Cardiac muscle cell (in vitro differentiated cells and primary cell): ENCODE data around the gene CPNE4. TPM values are rescaled to one million over a fixed set of nuclear protein-coding genes. Genes with fewer than 3 reads are reported as not detected.

ENCODE experiments used
- DNase-seq, 2 donors: peaks; one replicate each; pipeline versions ENCODE4 v3.0.0 to v3.0.0-alpha.2; 2010 to 2017; ENCODE audit warnings: low read depth in 1 of 2, low spot score in 1 of 2
- H3K27ac ChIP-seq: fragments of 200-600 bp; sonication (generic); 2 replicates; pipeline ENCODE4 v1.5.1; 2016
- H3K27me3 ChIP-seq: fragments of 200-600 bp; sonication (generic); 2 replicates; pipeline ENCODE4 v1.6.0; 2016; ENCODE audit warnings: control low read depth
- H3K36me3 ChIP-seq: fragments of 200-600 bp; sonication (generic); 2 replicates; pipeline ENCODE4 v1.5.1; 2016; ENCODE audit warnings: control low read depth
- H3K4me1 ChIP-seq: fragments of 200-600 bp; sonication (generic); 2 replicates; pipeline ENCODE4 v1.8.1; 2017; ENCODE audit warnings: low read depth, mild to moderate bottlenecking, mixed run types
- H3K4me3 ChIP-seq: fragments of 200-600 bp; sonication (generic); 2 replicates; pipeline ENCODE4 v1.5.1; 2016; ENCODE audit warnings: mild to moderate bottlenecking
- H3K9me3 ChIP-seq: fragments of 200-600 bp; sonication (generic); 2 replicates; pipeline ENCODE4 v1.5.1; 2017; ENCODE audit warnings: low read depth, mild to moderate bottlenecking, control low read depth
- CTCF ChIP-seq: IDR thresholded peaks from 2 replicates; pipeline ENCODE4 v1.5.1; 2012; ENCODE audit warnings: low read depth, mild to moderate bottlenecking, low read length
- polyA plus RNA-seq: library from polyadenylated mRNA; unstranded; fragments of >200 nt; fragmentation: Nextera tagmentation; extraction: Ambion mirVana; gene quantifications from 2 replicates; pipeline ENCODE4 v1.2.1, GENCODE V29; 2016
- total RNA-seq: library from RNA; depleted of rRNA; stranded (reverse); fragments of >200 nt; gene quantifications from 2 replicates; pipeline ENCODE4 v1.2.3, GENCODE V29; 2016

Gene CPNE4
- total and polyA plus RNA-seq, 2 experiments from 2014 or later, result 3.3 to 7.6 TPM

- Histone ChIP-seq H3K27ac (no peak overlapping the region), H3K27me3 (no peaks in the 10 kb centered on the region), H3K4me1 (no peaks in the 10 kb centered on the region), H3K9me3 (no peaks in the 10 kb centered on the region), H3K4me3 (no peak overlapping the region), H3K36me3 (no peaks in the 10 kb centered on the region)
- no peak for TF ChIP-seq CTCF
- DNase-seq, result no peak
Measured at GRCh38 chr3:131981323-131981722, 53.5 kb downstream of the CPNE4 start.

GRCh38 chr3:131976448-131976847 is 58.4 kb downstream of the CPNE4 start:
- Histone ChIP-seq H3K27ac (no peak overlapping the region), H3K9me3 (no peaks in the 10 kb centered on the region), H3K4me1 (peaks cover 3% of the 10 kb centered on the region), H3K36me3 (no peaks in the 10 kb centered on the region), H3K27me3 (no peaks in the 10 kb centered on the region), H3K4me3 (no peak overlapping the region)
- no peak for DNase-seq
- TF ChIP-seq CTCF, result no peak

GRCh38 chr3:131975047-131975446 is 59.8 kb downstream of the CPNE4 start:
- peaks cover 3% of the 10 kb centered on the region for H3K4me1 ChIP-seq
- no peak overlapping the region for H3K4me3 ChIP-seq
- TF ChIP-seq CTCF, result no peak
- H3K36me3 ChIP-seq, result no peaks in the 10 kb centered on the region
- H3K27me3 ChIP-seq, result no peaks in the 10 kb centered on the region
- H3K27ac ChIP-seq, result no peak overlapping the region
- no peaks in the 10 kb centered on the region for H3K9me3 ChIP-seq
- no peak for DNase-seq

- H3K27ac ChIP-seq, result no peak overlapping the region
- H3K4me1 ChIP-seq, result peaks cover 3% of the 10 kb centered on the region
- no peaks in the 10 kb centered on the region for H3K9me3 ChIP-seq
- H3K27me3 ChIP-seq, result no peaks in the 10 kb centered on the region
- TF ChIP-seq CTCF, result no peak
- H3K36me3 ChIP-seq, result no peaks in the 10 kb centered on the region
- DNase-seq, result peak in 1 of 2 donors; percentile 42
- H3K4me3 ChIP-seq, result no peak overlapping the region
Measured at GRCh38 chr3:131973731-131974130, 61.1 kb downstream of the CPNE4 start.

GRCh38 chr3:131972550-131972949 is 62.3 kb downstream of the CPNE4 start:
- H3K27ac ChIP-seq, result no peak overlapping the region

More at GRCh38 chr3:131972550-131972949, 62.3 kb downstream of the CPNE4 start:
- peak in 1 of 2 donors; percentile 23 for DNase-seq
- Histone ChIP-seq H3K4me3 (no peak overlapping the region), H3K36me3 (no peaks in the 10 kb centered on the region), H3K9me3 (no peaks in the 10 kb centered on the region), H3K4me1 (peaks cover 3% of the 10 kb centered on the region), H3K27me3 (no peaks in the 10 kb centered on the region)
- no peak for TF ChIP-seq CTCF
